Smooth muscle cell (in vitro differentiated cells): ENCODE measurements around the gene GEMIN7. TPM values are rescaled to one million over a fixed set of nuclear protein-coding genes. Genes with fewer than 3 reads are reported as not detected.

Source experiments
- DNase-seq: peaks from one replicate; lab custom pipeline; 2025; ENCODE audit not compliant: unreplicated experiment; lab: John Stamatoyannopoulos, UW
- H2AFZ ChIP-seq: fragments of 200-600 bp; sonication (generic); 2 replicates; pipeline ENCODE4 v1.6.0; 2016; ENCODE audit warnings: antibody characterized with exemption, low read depth, mild to moderate bottlenecking
- H3F3A ChIP-seq: fragments of 200-600 bp; sonication (generic); 2 replicates; pipeline ENCODE4 v1.6.0; 2017; ENCODE audit warnings: antibody characterized with exemption, low read depth
- H3K27ac ChIP-seq: fragments of 200-600 bp; sonication (generic); 2 replicates; pipeline ENCODE4 v1.5.1; 2016; ENCODE audit warnings: low read depth, mild to moderate bottlenecking
- H3K27me3 ChIP-seq: fragments of 200-600 bp; sonication (generic); 2 replicates; pipeline ENCODE4 v1.6.1; 2016; ENCODE audit warnings: low read depth, mild to moderate bottlenecking
- H3K36me3 ChIP-seq: fragments of 200-600 bp; sonication (generic); 2 replicates; pipeline ENCODE4 v1.5.1; 2016; ENCODE audit warnings: low read depth
- H3K4me1 ChIP-seq: fragments of 200-600 bp; sonication (generic); 2 replicates; pipeline ENCODE4 v1.5.1; 2016; ENCODE audit warnings: low read depth
- H3K4me2 ChIP-seq: fragments of 200-600 bp; sonication (generic); 2 replicates; pipeline ENCODE4 v1.6.0; 2016; ENCODE audit warnings: mild to moderate bottlenecking
- H3K4me3 ChIP-seq: fragments of 200-600 bp; sonication (generic); 2 replicates; pipeline ENCODE4 v1.5.1; 2016; ENCODE audit warnings: mild to moderate bottlenecking
- H3K79me2 ChIP-seq: fragments of 200-600 bp; sonication (generic); 2 replicates; pipeline ENCODE4 v1.6.0; 2016; ENCODE audit warnings: low read depth, mild to moderate bottlenecking
- H3K9ac ChIP-seq: fragments of 200-600 bp; sonication (generic); 2 replicates; pipeline ENCODE4 v1.6.0; 2016; ENCODE audit warnings: low read depth
- H3K9me3 ChIP-seq: fragments of 200-600 bp; sonication (generic); replicated peaks from 2 replicates; pipeline ENCODE4 v1.5.1; 2016; ENCODE audit warnings: low read depth
- H4K20me1 ChIP-seq: fragments of 200-600 bp; sonication (generic); 2 replicates; pipeline ENCODE4 v1.6.0; 2016; ENCODE audit warnings: low read depth
- CTCF ChIP-seq: fragments of 200-600 bp; sonication (generic); IDR thresholded peaks from 2 replicates; pipeline ENCODE4 v1.5.1; 2017; ENCODE audit warnings: borderline replicate concordance, mild to moderate bottlenecking, antibody characterized with exemption; ENCODE audit not compliant: insufficient read depth, poor library complexity, severe bottlenecking
- WGBS: methylation state at CpG from one replicate; pipeline ENCODE4 v1.1.7; 2016; ENCODE audit warnings: low lambda C conversion rate; 5-methylcytosine and 5-hydroxymethylcytosine counted together
- polyA plus RNA-seq: library from polyadenylated mRNA; unstranded; fragments of >200 nt; fragmentation: Nextera tagmentation; extraction: Ambion mirVana; gene quantifications from 2 replicates; pipeline ENCODE4 v1.2.1, GENCODE V29; 2016
- total RNA-seq: library from RNA; depleted of rRNA; stranded (reverse); fragments of >200 nt; gene quantifications from 2 replicates; pipeline ENCODE4 v1.2.3, GENCODE V29; 2014

GEMIN7 gene
- total and polyA plus RNA-seq, 2 experiments from 2014 or later = 50.6 to 67.0 TPM

DNA sequence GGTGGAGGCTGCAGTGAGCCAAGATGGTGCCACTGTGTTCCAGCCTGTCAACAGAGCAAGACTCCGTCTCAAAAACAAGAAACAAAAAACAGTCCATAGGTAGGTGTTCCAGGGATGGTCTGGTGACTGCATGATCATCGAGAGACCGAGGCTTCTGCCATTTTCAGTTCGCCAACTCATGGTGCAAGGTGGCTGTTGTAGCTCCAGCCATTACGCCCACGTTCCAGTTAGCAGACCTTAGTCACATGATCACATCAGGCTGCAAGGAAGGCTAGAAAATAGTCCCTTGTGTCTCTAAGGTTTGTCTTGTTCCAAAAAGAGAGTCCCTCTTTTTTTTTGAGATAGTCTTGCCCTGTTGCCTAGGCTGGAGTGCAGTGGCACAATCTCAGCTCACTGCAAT is 43.3 kb upstream of the GEMIN7 start:
- Histone ChIP-seq H3F3A (no peaks in the 10 kb centered on the region), H3K36me3 (peaks cover 6% of the 10 kb centered on the region), H3K79me2 (peaks cover 14% of the 10 kb centered on the region), H3K4me2 (no peak overlapping the region), H3K4me1 (peaks cover 7% of the 10 kb centered on the region), H3K27ac (no peak overlapping the region), H3K9me3 (no peaks in the 10 kb centered on the region), H3K9ac (no peak overlapping the region), H3K27me3 (no peaks in the 10 kb centered on the region), H2AFZ (no peak overlapping the region), H3K4me3 (no peak overlapping the region), H4K20me1 (peaks cover 14% of the 10 kb centered on the region)
- DNase-seq = no peak
- no peak for TF ChIP-seq CTCF
- 96% methylated on average over 6 of the region's 6 CpGs for WGBS

GRCh38 chr19:45037393-45038169 is 41.5 kb upstream of the GEMIN7 start:
- no peaks in the 10 kb centered on the region for H3F3A ChIP-seq
- H3K9me3 ChIP-seq = no peaks in the 10 kb centered on the region
- H3K79me2 ChIP-seq = peaks cover 32% of the 10 kb centered on the region
- TF ChIP-seq CTCF = no peak
- no peak for DNase-seq
- no peak overlapping the region for H2AFZ ChIP-seq
- 97% methylated on average over 37 of the region's 37 CpGs for WGBS
- no peak overlapping the region for H3K4me2 ChIP-seq
- peaks cover 6% of the 10 kb centered on the region for H3K36me3 ChIP-seq
- H4K20me1 ChIP-seq = peaks cover 32% of the 10 kb centered on the region
- H3K4me1 ChIP-seq = peaks cover 7% of the 10 kb centered on the region
- no peaks in the 10 kb centered on the region for H3K27me3 ChIP-seq
- H3K4me3 ChIP-seq = no peak overlapping the region
- H3K9ac ChIP-seq = no peak overlapping the region
- no peak overlapping the region for H3K27ac ChIP-seq

GRCh38 chr19:45038931-45039893 is 39.8 kb upstream of the GEMIN7 start, which contains the start of gene CLASRP:
Gene CLASRP, plus strand, starts transcription at chr19:45039045. Its CDS starts 1,168 bp downstream, at chr19:45040213.
- Histone ChIP-seq H3K9me3 (no peaks in the 10 kb centered on the region), H3K36me3 (peaks cover 6% of the 10 kb centered on the region), H3K79me2 (peaks cover 49% of the 10 kb centered on the region), H3K27ac (peak within 1 kb of the TSS; percentile 91), H3K4me3 (peak within 1 kb of the TSS; percentile 86), H3K4me1 (peaks cover 7% of the 10 kb centered on the region), H3K27me3 (no peaks in the 10 kb centered on the region), H4K20me1 (peaks cover 48% of the 10 kb centered on the region), H3F3A (peaks cover under 1% of the 10 kb centered on the region), H3K9ac (peak within 1 kb of the TSS; percentile 94), H3K4me2 (peak within 1 kb of the TSS; percentile 88), H2AFZ (no peak within 1 kb of the TSS)
- peak; percentile 71 for DNase-seq
- 4% methylated on average over 53 of the region's 62 CpGs for WGBS
- no peak for TF ChIP-seq CTCF
